Hematopoietic multipotent progenitor cell treated with erythropoietin and hydrocortisone succinate and interleukin-3 and kit ligand, for 17 days (in vitro differentiated cells): ENCODE results near the gene AMDHD1.

Experiments
- DNase-seq: peaks from one replicate; pipeline ENCODE4 v3.0.0-alpha.2; 2015; ENCODE audit warnings: low spot score

The AMDHD1 gene, protein sequence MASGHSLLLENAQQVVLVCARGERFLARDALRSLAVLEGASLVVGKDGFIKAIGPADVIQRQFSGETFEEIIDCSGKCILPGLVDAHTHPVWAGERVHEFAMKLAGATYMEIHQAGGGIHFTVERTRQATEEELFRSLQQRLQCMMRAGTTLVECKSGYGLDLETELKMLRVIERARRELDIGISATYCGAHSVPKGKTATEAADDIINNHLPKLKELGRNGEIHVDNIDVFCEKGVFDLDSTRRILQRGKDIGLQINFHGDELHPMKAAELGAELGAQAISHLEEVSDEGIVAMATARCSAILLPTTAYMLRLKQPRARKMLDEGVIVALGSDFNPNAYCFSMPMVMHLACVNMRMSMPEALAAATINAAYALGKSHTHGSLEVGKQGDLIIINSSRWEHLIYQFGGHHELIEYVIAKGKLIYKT

DNA sequence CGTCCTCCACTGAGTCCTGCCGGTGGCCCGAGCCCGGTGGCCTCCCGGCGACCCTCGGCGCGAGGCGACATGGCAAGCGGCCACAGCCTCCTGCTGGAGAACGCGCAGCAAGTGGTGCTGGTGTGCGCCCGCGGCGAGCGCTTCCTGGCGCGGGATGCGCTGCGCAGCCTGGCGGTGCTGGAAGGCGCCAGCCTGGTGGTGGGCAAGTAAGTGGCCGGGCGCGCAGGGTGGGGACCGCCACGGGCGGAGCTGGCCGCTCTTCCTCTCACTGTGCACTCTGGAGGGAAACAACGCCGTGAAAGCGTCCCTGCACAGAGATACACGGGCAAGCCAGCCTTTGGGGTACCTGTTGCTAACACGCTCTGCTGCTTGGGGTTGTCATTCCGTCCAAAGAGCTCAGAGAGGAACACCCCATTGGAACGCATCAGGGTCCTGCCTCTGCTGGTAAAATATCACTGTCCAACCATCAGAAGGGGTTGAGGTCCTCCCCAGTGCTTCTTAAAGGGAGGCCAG, at the start of gene AMDHD1:
TSS of gene AMDHD1 (plus strand) at position 2 of the 513 bp plus-strand sequence. CDS start at position 70, 68 bp downstream.
- DNase-seq: no peak

GRCh38 chr12:95896846-95897245, 46.3 kb upstream of the AMDHD1 start:
- no peak for DNase-seq

- DNase-seq: no peak
These were observed 45.0 kb upstream of the AMDHD1 start for GRCh38 chr12:95898081-95898480.

- no peak for DNase-seq
These were observed 34.6 kb upstream of the AMDHD1 start for GRCh38 chr12:95908573-95908972.

GRCh38 chr12:95909871-95910270, 33.3 kb upstream of the AMDHD1 start:
- DNase-seq: no peak

DNA sequence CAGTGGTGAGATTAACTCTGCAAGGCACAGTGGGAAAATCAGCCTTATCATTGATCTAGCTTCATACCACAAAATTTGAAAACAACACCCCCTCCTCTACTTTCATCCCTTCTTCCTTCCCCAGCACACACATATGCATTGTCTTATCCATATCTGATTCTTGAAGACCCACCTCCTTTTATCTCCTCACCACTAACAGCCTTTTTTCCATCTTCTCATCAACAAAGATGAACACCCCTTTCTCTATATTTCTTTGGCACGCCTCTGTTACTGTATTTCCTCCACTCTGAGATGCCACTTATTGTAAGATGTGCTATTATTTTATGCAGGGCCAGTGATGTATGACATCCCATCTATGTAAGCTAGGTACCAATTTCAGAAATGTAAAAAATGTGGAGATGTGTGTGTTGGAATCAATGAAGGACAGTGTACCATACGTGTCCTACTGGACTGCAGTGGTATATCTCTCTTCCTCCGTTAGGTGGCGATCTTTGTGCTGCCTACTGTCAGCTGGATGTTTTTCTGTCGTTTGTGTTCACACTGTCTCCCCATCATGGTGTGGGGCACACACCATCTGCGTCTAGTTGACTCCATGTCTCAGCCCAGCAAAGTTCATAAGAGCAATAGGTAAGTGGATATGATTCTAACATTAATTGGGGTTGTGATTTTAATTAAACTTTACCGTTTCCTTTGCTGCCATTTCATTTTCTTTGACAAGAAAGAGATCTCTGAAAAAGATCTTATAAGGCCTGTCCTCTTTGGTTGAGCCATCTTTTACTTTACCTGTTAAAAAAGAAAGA, 24.7 kb upstream of the AMDHD1 start:
- peak; percentile 38 for DNase-seq

GRCh38 chr12:95919110-95919509, 24.0 kb upstream of the AMDHD1 start:
- no peak for DNase-seq

DNA sequence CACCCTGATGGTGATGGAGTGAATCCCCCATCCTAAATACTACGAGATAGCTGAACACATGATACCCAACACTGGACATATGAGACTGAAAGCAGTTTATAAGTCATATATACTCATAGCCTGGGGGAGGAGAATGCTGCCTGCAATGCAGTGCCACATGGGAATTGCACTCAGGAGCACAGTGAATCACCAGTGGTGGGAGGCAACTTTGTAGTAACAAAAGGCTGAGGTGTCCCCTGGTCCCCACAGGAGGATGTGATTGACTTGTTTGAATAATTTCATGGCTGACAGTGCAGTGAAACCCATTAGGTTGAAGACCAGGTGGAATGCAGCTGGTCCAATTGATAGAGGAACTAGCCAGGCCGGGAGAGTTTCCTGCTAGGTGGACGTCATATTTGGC, 20.9 kb upstream of the AMDHD1 start:
- no peak for DNase-seq

DNA sequence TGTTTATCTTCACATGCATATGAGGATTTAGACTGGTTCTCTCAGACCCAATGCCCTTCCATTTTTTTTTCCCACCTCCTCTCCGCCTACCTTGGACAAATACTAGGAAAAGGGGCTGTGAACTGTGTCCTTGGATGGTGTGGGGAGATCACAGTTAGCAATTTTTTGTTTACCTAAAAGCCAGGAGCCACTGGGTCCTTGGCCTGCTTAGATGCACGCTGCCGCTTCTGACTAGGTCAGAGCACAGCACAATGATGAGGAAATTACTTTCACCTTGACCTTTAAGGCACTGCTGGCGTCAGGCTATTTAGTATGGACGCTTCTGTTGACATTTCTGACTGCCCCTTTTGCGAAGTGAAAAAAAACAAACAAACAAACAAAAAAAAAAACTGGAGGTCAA, 2.6 kb upstream of the AMDHD1 start:
- no peak for DNase-seq

GRCh38 chr12:95942101-95942523, 1.0 kb upstream of the AMDHD1 start:
- DNase-seq: no peak

DNA sequence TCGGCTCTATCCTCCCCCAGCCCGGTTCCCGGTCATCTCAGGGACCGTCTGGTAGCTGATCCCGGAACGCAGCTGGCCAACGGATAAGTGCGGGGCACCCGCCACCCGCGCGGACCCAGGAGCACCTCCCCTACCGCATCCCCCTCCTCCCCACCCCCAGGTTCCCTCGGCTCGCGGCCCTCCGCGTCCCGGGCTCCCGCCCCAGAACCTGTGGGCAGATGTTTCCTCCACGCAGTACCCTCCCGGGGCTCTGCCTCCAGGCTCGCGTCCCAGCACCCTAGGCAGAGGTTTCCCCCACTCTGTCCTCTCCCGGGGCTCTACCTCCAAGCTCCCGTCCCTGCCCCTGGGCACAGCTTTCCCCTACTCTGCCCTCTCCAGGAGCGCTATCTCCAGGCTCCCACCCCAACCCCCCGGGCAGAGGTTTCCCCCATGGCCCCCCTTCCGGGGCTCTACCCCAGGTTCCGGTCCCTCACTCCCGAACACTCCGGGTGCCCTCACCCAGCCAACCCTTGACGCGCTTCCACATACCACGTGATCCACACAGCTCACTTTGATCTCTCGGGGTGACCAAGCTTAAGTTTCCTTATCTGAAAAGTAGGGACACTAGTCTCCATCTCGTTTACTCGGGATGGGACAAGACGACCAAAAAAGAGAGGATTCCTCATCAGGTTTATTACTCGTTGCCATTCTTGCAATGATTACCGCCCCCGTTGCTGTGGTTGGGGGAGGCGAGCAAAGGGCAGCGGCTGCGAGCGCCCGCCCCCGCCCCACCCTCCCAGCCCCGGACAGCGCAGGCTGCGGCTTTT, 404 bp upstream of the AMDHD1 start, which contains the start of gene CCDC38:
TSS of gene CCDC38 (minus strand) at position 91 of the 806 bp plus-strand sequence. CDS start 6,105 bp downstream, outside the sequence.
- DNase-seq: peak; percentile 12

DNA sequence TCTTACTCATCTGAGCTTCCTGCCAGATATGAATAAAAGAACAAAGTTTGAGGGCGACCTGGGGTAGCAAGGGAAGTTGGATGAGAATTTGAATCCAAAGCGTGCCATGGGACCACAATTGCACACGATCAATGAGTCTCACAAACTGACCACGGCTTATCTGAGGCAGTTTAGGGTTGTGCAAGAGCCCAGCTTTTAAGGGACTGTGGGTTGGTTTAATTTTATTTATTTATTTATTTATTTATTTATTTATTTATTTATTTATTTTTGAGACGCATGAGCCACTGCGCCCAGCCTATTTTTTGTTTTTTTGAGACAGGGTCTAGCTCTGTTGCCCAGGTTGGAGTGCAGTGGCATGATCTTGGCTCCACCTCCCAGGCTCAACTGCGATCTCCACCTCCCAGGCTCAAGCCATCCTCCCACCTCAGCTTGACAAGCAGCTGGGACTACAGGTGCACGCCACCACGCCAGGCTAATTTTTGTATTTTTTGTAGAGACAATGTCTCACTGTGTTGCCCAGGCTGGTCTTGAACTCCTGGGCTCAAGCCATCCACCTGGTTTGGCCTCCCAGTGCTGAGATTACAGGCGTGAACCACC, 1.1 kb downstream of the AMDHD1 start:
- DNase-seq: no peak

GRCh38 chr12:95949477-95950206, 6.5 kb downstream of the AMDHD1 start:
- no peak for DNase-seq

- no peak for DNase-seq
These were observed 8.4 kb downstream of the AMDHD1 start for GRCh38 chr12:95951515-95951914.

- no peak for DNase-seq
These were observed 9.9 kb downstream of the AMDHD1 start for GRCh38 chr12:95953000-95953399.

- no peak for DNase-seq
These were observed 12.5 kb downstream of the AMDHD1 start for GRCh38 chr12:95955549-95956159.

DNA sequence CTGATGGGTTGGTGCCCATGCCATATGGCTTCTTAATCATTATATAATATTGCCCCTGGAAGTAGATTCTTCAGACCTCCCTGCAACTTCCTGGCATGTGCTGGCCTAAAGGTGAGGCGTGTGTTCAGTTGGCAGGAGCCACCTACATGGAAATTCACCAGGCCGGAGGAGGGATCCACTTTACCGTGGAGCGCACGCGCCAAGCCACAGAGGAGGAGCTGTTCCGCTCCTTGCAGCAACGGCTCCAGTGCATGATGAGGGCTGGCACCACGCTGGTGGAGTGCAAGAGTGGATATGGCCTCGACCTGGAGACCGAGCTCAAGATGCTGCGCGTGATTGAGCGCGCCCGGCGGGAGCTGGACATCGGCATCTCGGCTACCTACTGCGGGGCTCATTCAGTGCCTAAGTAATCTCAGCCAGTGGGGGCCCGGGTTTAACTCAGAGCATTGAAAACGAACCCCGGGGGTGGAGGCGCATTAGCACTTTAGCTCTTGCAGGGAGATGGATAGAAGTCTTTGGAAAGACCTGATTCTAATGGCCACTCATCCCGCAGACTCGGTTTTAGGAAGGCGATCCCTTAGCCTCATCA, 13.5 kb downstream of the AMDHD1 start:
- no peak for DNase-seq

GRCh38 chr12:95959107-95959506, 16.0 kb downstream of the AMDHD1 start:
- DNase-seq: no peak

DNA sequence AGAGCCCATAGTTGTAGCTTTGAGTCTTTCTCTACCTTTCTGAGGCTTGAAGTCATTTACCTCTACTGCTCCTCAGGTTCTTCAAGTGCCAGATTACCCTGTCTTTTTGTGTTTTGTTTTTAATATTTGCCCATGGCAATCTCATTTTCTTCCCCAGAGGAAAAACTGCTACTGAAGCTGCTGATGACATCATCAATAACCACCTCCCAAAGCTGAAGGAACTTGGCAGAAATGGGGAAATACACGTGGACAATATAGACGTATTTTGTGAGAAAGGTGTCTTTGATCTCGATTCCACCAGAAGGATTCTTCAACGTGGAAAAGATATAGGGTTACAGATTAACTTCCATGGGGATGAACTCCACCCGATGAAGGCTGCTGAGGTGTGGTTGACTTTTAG, 17.1 kb downstream of the AMDHD1 start:
- DNase-seq: no peak

DNA sequence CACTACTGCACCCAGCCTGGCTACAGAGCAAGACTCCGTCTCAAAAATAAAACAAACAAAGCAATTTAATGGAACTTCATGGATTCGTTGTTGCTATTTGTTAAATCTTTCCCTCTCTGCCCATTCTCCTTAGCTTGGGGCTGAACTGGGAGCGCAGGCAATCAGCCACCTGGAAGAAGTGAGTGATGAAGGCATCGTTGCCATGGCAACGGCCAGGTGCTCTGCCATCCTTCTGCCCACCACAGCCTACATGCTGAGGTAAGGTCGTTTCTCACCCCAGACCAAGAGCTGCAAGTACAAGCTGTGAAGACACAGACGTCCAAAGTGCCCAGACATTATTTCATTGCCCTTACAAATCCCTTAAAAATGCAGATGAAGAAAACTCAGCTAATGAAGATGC, 19.1 kb downstream of the AMDHD1 start:
- DNase-seq: no peak
